Measurements from ENCODE around the gene EPB41L4A.

The EPB41L4A gene

GRCh38 chr5:112350626-112351025 is 68.5 kb downstream of the EPB41L4A start:
- DNase-seq = no peak

GRCh38 chr5:112349371-112349770 is 69.7 kb downstream of the EPB41L4A start:
- no peak for DNase-seq

GRCh38 chr5:112348915-112349314 is 70.2 kb downstream of the EPB41L4A start:
- no peak for DNase-seq

GRCh38 chr5:112348387-112348786 is 70.7 kb downstream of the EPB41L4A start:
- no peak for DNase-seq

- no peak for DNase-seq
Measured at GRCh38 chr5:112346411-112347044, 72.5 kb downstream of the EPB41L4A start.

- no peak for DNase-seq
Measured at GRCh38 chr5:112344540-112344939, 74.5 kb downstream of the EPB41L4A start.

GRCh38 chr5:112342389-112342788 is 76.7 kb downstream of the EPB41L4A start:
- DNase-seq = no peak

GRCh38 chr5:112339761-112340160 is 79.3 kb downstream of the EPB41L4A start:
- DNase-seq = no peak

- no peak for DNase-seq
Measured at GRCh38 chr5:112338681-112339337, 80.3 kb downstream of the EPB41L4A start.

- no peak for DNase-seq
Measured at GRCh38 chr5:112333331-112333781, 85.7 kb downstream of the EPB41L4A start.

GRCh38 chr5:112331892-112332291 is 87.2 kb downstream of the EPB41L4A start:
- no peak for DNase-seq

- DNase-seq = no peak
Measured at GRCh38 chr5:112329419-112330090, 89.5 kb downstream of the EPB41L4A start.

GRCh38 chr5:112323166-112323565 is 95.9 kb downstream of the EPB41L4A start:
- no peak for DNase-seq

GRCh38 chr5:112320408-112320807 is 98.7 kb downstream of the EPB41L4A start:
- no peak for DNase-seq

- no peak for DNase-seq
Measured at GRCh38 chr5:112318346-112318745, 100.7 kb downstream of the EPB41L4A start.

- DNase-seq = no peak
Measured at GRCh38 chr5:112317866-112318265, 101.2 kb downstream of the EPB41L4A start.

- DNase-seq = no peak
Measured at GRCh38 chr5:112316731-112317130, 102.3 kb downstream of the EPB41L4A start.

GRCh38 chr5:112316006-112316405 is 103.1 kb downstream of the EPB41L4A start:
- no peak for DNase-seq

- no peak for DNase-seq
Measured at GRCh38 chr5:112312295-112313275, 106.5 kb downstream of the EPB41L4A start.

- no peak for DNase-seq
Measured at GRCh38 chr5:112310746-112311145, 108.3 kb downstream of the EPB41L4A start.

GRCh38 chr5:112308608-112309007 is 110.5 kb downstream of the EPB41L4A start:
- no peak for DNase-seq

- no peak for DNase-seq
Measured at GRCh38 chr5:112306956-112307355, 112.1 kb downstream of the EPB41L4A start.

GRCh38 chr5:112304743-112305142 is 114.3 kb downstream of the EPB41L4A start:
- DNase-seq = no peak

Data from NK-92 treated with Interleukin-12 subunit alpha and Interleukin-12 subunit beta, amount 100 ng/mL, for 24 hours (cell line).